CD14-positive monocyte (primary cell): ENCODE results near the gene DPPA4. TPM values are rescaled to one million over a fixed set of nuclear protein-coding genes. Genes with fewer than 3 reads are reported as not detected.

Source experiments
- DNase-seq, 3 donors: peaks; one replicate each; pipeline ENCODE4 v3.0.0-alpha.2; 2011 to 2022
- H2AFZ ChIP-seq: 2 replicates; pipeline ENCODE4 v1.6.0; 2012; ENCODE audit warnings: mild to moderate bottlenecking, low read depth, low read length, inconsistent platforms; ENCODE audit not compliant: insufficient read depth, poor library complexity, severe bottlenecking
- H3K27ac ChIP-seq, 2 donors: 1 replicate in 1 of 2; 2 replicates in 1 of 2; pipeline ENCODE4 v1.5.1; 2012 to 2013; ENCODE audit warnings: low read length in 2 of 2, control low read depth in 1 of 2, inconsistent platforms in 1 of 2, low read depth in 1 of 2, mild to moderate bottlenecking in 1 of 2
- H3K27me3 ChIP-seq, 2 donors: one replicate each; pipeline versions ENCODE4 v1.6.0 to v1.6.1; 2011 to 2013; ENCODE audit warnings: low read length in 2 of 2; ENCODE audit not compliant: control insufficient read depth in 2 of 2, insufficient read depth in 2 of 2
- H3K36me3 ChIP-seq, 2 donors: replicated peaks in 1 of 2; 1 replicate in 1 of 2; 2 replicates in 1 of 2; pipeline versions ENCODE4 v1.5.1 to v1.6.1; 2012 to 2013; ENCODE audit warnings: low read length in 2 of 2, control low read depth in 1 of 2, inconsistent platforms in 1 of 2, mild to moderate bottlenecking in 1 of 2; ENCODE audit not compliant: insufficient read depth in 2 of 2, control insufficient read depth in 1 of 2
- H3K4me1 ChIP-seq, 2 donors: 1 replicate in 1 of 2; 2 replicates in 1 of 2; pipeline versions ENCODE4 v1.5.1 to v1.6.1; 2012 to 2013; ENCODE audit warnings: low read length in 2 of 2, control low read depth in 1 of 2, inconsistent platforms in 1 of 2, mild to moderate bottlenecking in 1 of 2, moderate library complexity in 1 of 2; ENCODE audit not compliant: insufficient read depth in 2 of 2, control insufficient read depth in 1 of 2
- H3K4me2 ChIP-seq: replicated peaks from 2 replicates; pipeline ENCODE3; 2012; ENCODE audit warnings: low read length, moderate library complexity, mild to moderate bottlenecking; ENCODE audit not compliant: poor library complexity, severe bottlenecking; ENCODE audit errors: extremely low read depth
- H3K4me3 ChIP-seq, 3 experiments: fragments of 200-600 bp in 1 of 3; sonication (generic) in 1 of 3; replicated peaks in 1 of 3; 1 replicate in 2 of 3; 2 replicates in 1 of 3; pipeline ENCODE4 v1.5.1; 2011 to 2013; ENCODE audit warnings: low read length in 3 of 3, mild to moderate bottlenecking in 3 of 3, control low read depth in 2 of 3, low read depth in 2 of 3, inconsistent platforms in 1 of 3, moderate library complexity in 1 of 3
- H3K79me2 ChIP-seq: 2 replicates; pipeline ENCODE4 v1.6.0; 2012; ENCODE audit warnings: mild to moderate bottlenecking, control low read depth, inconsistent platforms, low read length, moderate library complexity; ENCODE audit not compliant: insufficient read depth
- H3K9ac ChIP-seq: 2 replicates; pipeline ENCODE4 v1.6.0; 2017; ENCODE audit warnings: low read length, mild to moderate bottlenecking; ENCODE audit not compliant: insufficient read depth, poor library complexity, severe bottlenecking
- H3K9me3 ChIP-seq, 2 donors: replicated peaks in 1 of 2; 1 replicate in 1 of 2; 2 replicates in 1 of 2; pipeline versions ENCODE4 v1.5.1 to v1.6.1; 2012 to 2013; ENCODE audit warnings: low read length in 2 of 2, control low read depth in 1 of 2; ENCODE audit not compliant: control insufficient read depth in 1 of 2, insufficient read depth in 1 of 2
- H4K20me1 ChIP-seq: 2 replicates; pipeline ENCODE4 v1.6.0; 2012; ENCODE audit warnings: mild to moderate bottlenecking, low read length, control low read depth, moderate library complexity; ENCODE audit not compliant: insufficient read depth
- H3K27ac Mint-ChIP-seq, 7 donors: one replicate each; pipeline ENCODE4 v1.8.0; 2020; ENCODE audit warnings: mild to moderate bottlenecking in 7 of 7, mixed read lengths in 7 of 7, moderate library complexity in 6 of 7, inconsistent platforms in 2 of 7
- H3K27me3 Mint-ChIP-seq, 3 donors: one replicate each; pipeline ENCODE4 v1.8.0; 2021 to 2022; ENCODE audit warnings: low read depth in 3 of 3, mild to moderate bottlenecking in 3 of 3, mixed read lengths in 3 of 3, moderate library complexity in 3 of 3, inconsistent platforms in 1 of 3
- H3K36me3 Mint-ChIP-seq, 2 donors: one replicate each; pipeline ENCODE4 v1.8.0; 2020; ENCODE audit warnings: mixed read lengths in 2 of 2, inconsistent platforms in 1 of 2, mild to moderate bottlenecking in 1 of 2
- H3K4me1 Mint-ChIP-seq: one replicate; pipeline ENCODE4 v1.8.0; 2020; ENCODE audit warnings: mild to moderate bottlenecking, mixed read lengths
- H3K4me3 Mint-ChIP-seq, 2 donors: one replicate each; pipeline ENCODE4 v1.8.0; 2020; ENCODE audit warnings: mild to moderate bottlenecking in 2 of 2, mixed read lengths in 2 of 2, moderate library complexity in 1 of 2
- H3K9me3 Mint-ChIP-seq, 7 donors: one replicate each; pipeline ENCODE4 v1.8.0; 2020 to 2022; ENCODE audit warnings: mixed read lengths in 7 of 7, mild to moderate bottlenecking in 6 of 7, moderate library complexity in 6 of 7, inconsistent platforms in 2 of 7
- WGBS: methylation state at CpG from one replicate; pipeline ENCODE4 v1.1.5; 2013; ENCODE audit warnings: missing lambda C conversion rate; ENCODE audit not compliant: insufficient coverage; 5-methylcytosine and 5-hydroxymethylcytosine counted together
- intact Hi-C, 2 donors: fragments of 100-400 bp; cut with micrococcal nuclease; formaldehyde crosslinking; loops; one replicate each; pipeline versions ENCODE4 v1.15.0 to v1.15.1; 2023
- polyA plus RNA-seq, 3 donors: library from polyadenylated mRNA; depleted of rRNA in 1 of 3; unstranded in 2 of 3; stranded (reverse) in 1 of 3; fragments of 300-500 nt in 2 of 3; fragments of >200 nt in 1 of 3; fragmentation: Illumina TruSeq in 2 of 3; gene quantifications; 1 replicate in 2 of 3; 2 replicates in 1 of 3; pipeline ENCODE4 v1.2.3, GENCODE V29; 2012 to 2021
- TF ChIP-seq, protein P1 (sequence below): fragments of 200-600 bp; IDR thresholded peaks from one replicate; pipeline ENCODE4 v1.8.0; 2022; ENCODE audit warnings: antibody characterized with exemption, mild to moderate bottlenecking

Gene DPPA4
- polyA plus RNA-seq, 3 donors, result 0.07 TPM; not detected in 2

DNA sequence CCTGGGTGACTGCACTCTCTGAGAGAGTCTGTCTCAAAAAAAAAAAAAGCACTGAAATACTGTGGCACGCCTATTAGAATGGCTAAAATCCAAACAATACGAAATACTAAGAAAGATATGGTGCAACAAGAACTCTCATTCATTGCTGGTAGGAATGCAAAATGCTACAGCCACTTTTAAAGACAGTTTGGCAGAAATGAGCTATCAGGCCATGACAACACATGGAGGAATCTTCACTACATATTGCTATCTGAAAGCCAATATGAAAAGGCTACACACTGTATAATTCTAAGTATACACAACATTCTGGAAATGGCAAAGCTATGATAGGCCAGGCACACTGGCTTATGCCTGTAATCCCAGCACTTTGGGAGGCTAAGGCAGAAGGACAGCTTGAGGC is 39.9 kb downstream of the DPPA4 start:
- 80% methylated on average over 1 of the region's 2 CpGs for WGBS
- TF ChIP-seq, protein P1, sequence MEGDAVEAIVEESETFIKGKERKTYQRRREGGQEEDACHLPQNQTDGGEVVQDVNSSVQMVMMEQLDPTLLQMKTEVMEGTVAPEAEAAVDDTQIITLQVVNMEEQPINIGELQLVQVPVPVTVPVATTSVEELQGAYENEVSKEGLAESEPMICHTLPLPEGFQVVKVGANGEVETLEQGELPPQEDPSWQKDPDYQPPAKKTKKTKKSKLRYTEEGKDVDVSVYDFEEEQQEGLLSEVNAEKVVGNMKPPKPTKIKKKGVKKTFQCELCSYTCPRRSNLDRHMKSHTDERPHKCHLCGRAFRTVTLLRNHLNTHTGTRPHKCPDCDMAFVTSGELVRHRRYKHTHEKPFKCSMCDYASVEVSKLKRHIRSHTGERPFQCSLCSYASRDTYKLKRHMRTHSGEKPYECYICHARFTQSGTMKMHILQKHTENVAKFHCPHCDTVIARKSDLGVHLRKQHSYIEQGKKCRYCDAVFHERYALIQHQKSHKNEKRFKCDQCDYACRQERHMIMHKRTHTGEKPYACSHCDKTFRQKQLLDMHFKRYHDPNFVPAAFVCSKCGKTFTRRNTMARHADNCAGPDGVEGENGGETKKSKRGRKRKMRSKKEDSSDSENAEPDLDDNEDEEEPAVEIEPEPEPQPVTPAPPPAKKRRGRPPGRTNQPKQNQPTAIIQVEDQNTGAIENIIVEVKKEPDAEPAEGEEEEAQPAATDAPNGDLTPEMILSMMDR, result no peak
- Histone ChIP-seq H3K79me2 (no peaks in the 10 kb centered on the region), H3K4me2 (no peak overlapping the region), H3K4me1 (no peaks in the 10 kb centered on the region), H4K20me1 (no peaks in the 10 kb centered on the region), H3K9me3 (no peaks in the 10 kb centered on the region), H3K27me3 (no peaks in the 10 kb centered on the region), H3K9ac (no peak overlapping the region), H2AFZ (no peak overlapping the region), H3K36me3 (no peaks in the 10 kb centered on the region), H3K4me3 (no peak overlapping the region), H3K27ac (no peak overlapping the region)
- Mint-ChIP-seq H3K27me3 (no peaks in the 10 kb centered on the region), H3K36me3 (no peaks in the 10 kb centered on the region), H3K27ac (no peak overlapping the region), H3K9me3 (peaks cover 0 to 9% (median 0%) of the 10 kb centered on the region in 7 donors), H3K4me3 (no peak overlapping the region), H3K4me1 (no peaks in the 10 kb centered on the region)
- DNase-seq, result no peak
- intact Hi-C loops, result no loop called here

DNA sequence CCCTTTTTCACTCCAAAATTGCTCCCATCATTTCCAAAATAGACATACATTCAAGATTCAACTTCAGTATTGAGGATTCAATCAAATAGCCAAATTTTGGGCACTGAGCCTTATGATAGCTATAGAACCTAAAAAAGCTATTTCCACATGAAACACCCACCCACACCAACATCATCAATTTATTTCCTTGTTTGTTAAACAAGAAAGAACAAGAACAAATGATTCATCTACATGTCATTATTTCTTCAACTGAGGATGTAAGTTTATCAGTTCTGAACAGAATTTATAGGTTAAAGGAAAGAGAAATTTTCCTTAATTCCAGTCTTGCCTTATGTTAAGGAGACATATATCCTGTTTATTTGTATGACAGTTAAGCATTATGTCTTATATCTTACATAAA is 53.3 kb downstream of the DPPA4 start:
- H3K27me3 ChIP-seq, result no peaks in the 10 kb centered on the region
- H2AFZ ChIP-seq, result no peak overlapping the region
- H3K4me2 ChIP-seq, result no peak overlapping the region
- no peaks in the 10 kb centered on the region for H3K4me1 ChIP-seq
- Mint-ChIP-seq H3K9me3 (peaks cover 0 to 5% (median 0%) of the 10 kb centered on the region in 7 donors), H3K36me3 (no peaks in the 10 kb centered on the region), H3K27me3 (peaks cover 0 to 2% (median 1%) of the 10 kb centered on the region in 3 donors), H3K4me1 (no peaks in the 10 kb centered on the region), H3K27ac (no peak overlapping the region), H3K4me3 (no peak overlapping the region)
- H3K4me3 ChIP-seq, result no peak overlapping the region
- no peaks in the 10 kb centered on the region for H4K20me1 ChIP-seq
- H3K79me2 ChIP-seq, result no peaks in the 10 kb centered on the region
- no peaks in the 10 kb centered on the region for H3K36me3 ChIP-seq
- H3K9ac ChIP-seq, result no peak overlapping the region
- intact Hi-C loops, result no loop called here
- TF ChIP-seq, protein P1, result no peak
- DNase-seq, result no peak
- H3K9me3 ChIP-seq, result no peaks in the 10 kb centered on the region
- H3K27ac ChIP-seq, result no peak overlapping the region
